A549 (cell line): Measurements from ENCODE around the gene LYAR.

ENCODE experiments used
- RAD21 ChIP-seq, 2 experiments: fragments of >200 bp in 1 of 2; sonication (Bioruptor Twin) in 1 of 2; formaldehyde crosslinking in 1 of 2; IDR thresholded peaks in 1 of 2; conservative IDR thresholded peaks in 1 of 2; 2 replicates in 1 of 2; 3 replicates in 1 of 2; pipeline ENCODE4 v1.6.1; 2012 to 2018; ENCODE audit warnings: inconsistent platforms in 1 of 2
- RARB ChIP-seq: fragments of 250-450 bp; sonication (Bioruptor Pico); IDR thresholded peaks from 2 replicates; pipeline ENCODE4 v1.8.0; 2021; ENCODE audit warnings: mild to moderate bottlenecking, moderate library complexity
- TF ChIP-seq, protein P1 (sequence below): fragments of >200 bp; sonication (Bioruptor Twin); formaldehyde crosslinking; IDR thresholded peaks from 3 replicates; pipeline ENCODE4 v1.5.1; 2016

DNA sequence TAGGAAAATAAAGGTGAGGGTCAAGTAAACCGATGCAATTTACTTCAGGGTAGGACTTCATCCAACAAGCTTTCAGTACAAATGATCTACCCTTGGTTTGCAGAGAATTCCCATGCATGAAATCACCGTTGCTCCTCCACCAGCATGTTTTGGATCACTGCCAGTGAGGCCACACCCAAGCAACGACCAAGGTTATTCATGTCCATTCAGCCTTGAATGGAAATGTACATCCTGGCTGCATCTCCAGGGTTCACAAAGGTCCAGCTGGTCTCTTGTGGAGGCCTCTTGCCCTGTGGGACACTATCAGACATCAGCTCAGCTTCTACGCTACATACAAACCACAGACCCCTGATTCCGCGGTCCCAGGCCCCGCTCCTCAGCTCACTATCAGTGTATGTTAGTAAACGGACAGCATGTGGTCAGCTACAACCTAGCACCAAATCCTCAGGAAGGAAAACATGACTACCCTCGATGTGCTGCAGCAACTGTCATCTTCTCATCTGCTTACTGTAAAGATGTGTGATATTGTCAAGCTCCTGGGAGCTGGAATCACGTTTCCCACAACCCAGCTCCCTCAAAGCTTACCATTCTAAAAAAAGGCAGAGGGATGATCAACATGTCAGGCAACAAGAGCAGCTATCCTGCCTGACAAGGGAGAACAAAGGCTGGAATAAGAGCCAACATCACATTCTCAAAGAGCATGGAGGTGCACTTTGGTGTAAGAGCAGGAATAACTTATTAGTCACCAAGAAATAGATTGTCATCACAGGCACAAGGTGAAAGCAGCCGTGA lies 4.9 kb downstream of the LYAR start:
- TF ChIP-seq RAD21 (conservative IDR thresholded peaks at IDR 0.05 in 1 of 2, IDR thresholded peaks at IDR 0.05 in 1 of 2), result no peak
- TF ChIP-seq, protein P1, sequence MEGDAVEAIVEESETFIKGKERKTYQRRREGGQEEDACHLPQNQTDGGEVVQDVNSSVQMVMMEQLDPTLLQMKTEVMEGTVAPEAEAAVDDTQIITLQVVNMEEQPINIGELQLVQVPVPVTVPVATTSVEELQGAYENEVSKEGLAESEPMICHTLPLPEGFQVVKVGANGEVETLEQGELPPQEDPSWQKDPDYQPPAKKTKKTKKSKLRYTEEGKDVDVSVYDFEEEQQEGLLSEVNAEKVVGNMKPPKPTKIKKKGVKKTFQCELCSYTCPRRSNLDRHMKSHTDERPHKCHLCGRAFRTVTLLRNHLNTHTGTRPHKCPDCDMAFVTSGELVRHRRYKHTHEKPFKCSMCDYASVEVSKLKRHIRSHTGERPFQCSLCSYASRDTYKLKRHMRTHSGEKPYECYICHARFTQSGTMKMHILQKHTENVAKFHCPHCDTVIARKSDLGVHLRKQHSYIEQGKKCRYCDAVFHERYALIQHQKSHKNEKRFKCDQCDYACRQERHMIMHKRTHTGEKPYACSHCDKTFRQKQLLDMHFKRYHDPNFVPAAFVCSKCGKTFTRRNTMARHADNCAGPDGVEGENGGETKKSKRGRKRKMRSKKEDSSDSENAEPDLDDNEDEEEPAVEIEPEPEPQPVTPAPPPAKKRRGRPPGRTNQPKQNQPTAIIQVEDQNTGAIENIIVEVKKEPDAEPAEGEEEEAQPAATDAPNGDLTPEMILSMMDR, result no peak
- no peak for TF ChIP-seq RARB (CRISPR knock-in tag)
